ENCODE measurements around the gene DIP2C.
"Not testable (repeated sequence)": the region's sequence is repeated elsewhere in the genome, so short reads cannot be mapped to it uniquely, and the experiment has no call there.

The DIP2C gene

GRCh38 chr10:527416-527815 lies 162.1 kb downstream of the DIP2C start:
- no peak for DNase-seq

- no peak for DNase-seq
Observed at GRCh38 chr10:526651-527312, 162.7 kb downstream of the DIP2C start.

GRCh38 chr10:525565-526315 lies 163.7 kb downstream of the DIP2C start:
- DNase-seq = no peak

- DNase-seq = no peak
Observed at GRCh38 chr10:523925-524324, 165.5 kb downstream of the DIP2C start.

GRCh38 chr10:522350-522749 lies 167.1 kb downstream of the DIP2C start:
- DNase-seq = no peak

GRCh38 chr10:521261-522250 lies 167.9 kb downstream of the DIP2C start:
- DNase-seq = no peak

- DNase-seq = no peak
Observed at GRCh38 chr10:520402-520787, 169.1 kb downstream of the DIP2C start.

- DNase-seq = no peak
Observed at GRCh38 chr10:519716-520401, 169.6 kb downstream of the DIP2C start.

GRCh38 chr10:519055-519715 lies 170.3 kb downstream of the DIP2C start:
- DNase-seq = no peak

GRCh38 chr10:517872-518475 lies 171.5 kb downstream of the DIP2C start:
- DNase-seq = no peak

- DNase-seq = no peak
Observed at GRCh38 chr10:517241-517830, 172.1 kb downstream of the DIP2C start.

- DNase-seq = no peak
Observed at GRCh38 chr10:516764-517163, 172.7 kb downstream of the DIP2C start.

GRCh38 chr10:515674-516073 lies 173.8 kb downstream of the DIP2C start:
- no peak for DNase-seq

- DNase-seq = no peak
Observed at GRCh38 chr10:514137-514671, 175.3 kb downstream of the DIP2C start.

- no peak for DNase-seq
Observed at GRCh38 chr10:513393-513792, 176.1 kb downstream of the DIP2C start.

GRCh38 chr10:512661-513060 lies 176.8 kb downstream of the DIP2C start:
- not testable (repeated sequence) for DNase-seq

- DNase-seq = no peak
Observed at GRCh38 chr10:511849-512191, 177.6 kb downstream of the DIP2C start.

GRCh38 chr10:511101-511848 lies 178.2 kb downstream of the DIP2C start:
- peak; percentile 33 to 66 for DNase-seq

- no peak for DNase-seq
Observed at GRCh38 chr10:510415-510881, 179.0 kb downstream of the DIP2C start.

Measured in SW 1271 (cell line).